Posterior cingulate gyrus (tissue), 11 donors: ENCODE measurements around the gene GABRB2.

Source experiments
- DNase-seq, 10 donors: peaks; one replicate each; pipeline versions ENCODE4 v3.0.0 to v3.0.0-alpha.2; 2020 to 2021; ENCODE audit warnings: mixed read lengths in 3 of 10
- intact Hi-C: fragments of 100-400 bp; cut with DNase I; formaldehyde crosslinking; loops from one replicate; pipeline ENCODE4 v1.15.1; 2023

The GABRB2 gene

GRCh38 chr5:161498531-161498930 is 48.0 kb downstream of the GABRB2 start:
- intact Hi-C loops = no loop called here
- no peak for DNase-seq

DNA sequence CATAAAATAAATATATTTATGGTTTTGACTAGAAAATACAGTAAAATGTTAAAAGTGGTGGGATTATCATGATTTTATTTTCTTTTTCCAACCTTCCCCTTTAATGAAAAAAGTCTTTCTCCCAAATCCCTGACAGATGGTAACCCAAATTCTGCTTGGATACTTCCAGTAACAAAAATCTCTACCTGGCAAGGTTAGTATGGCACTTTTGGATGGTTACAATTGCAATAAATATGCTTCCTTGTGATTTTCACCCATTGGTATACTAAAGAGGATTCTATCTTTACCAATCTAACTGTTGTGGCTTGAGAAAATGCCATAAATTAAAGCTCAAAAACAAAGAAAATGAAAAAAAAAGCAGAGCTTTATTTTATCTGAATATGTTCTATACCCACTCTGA is 62.8 kb downstream of the GABRB2 start:
- intact Hi-C loops = no loop called here
- no peak for DNase-seq

DNA sequence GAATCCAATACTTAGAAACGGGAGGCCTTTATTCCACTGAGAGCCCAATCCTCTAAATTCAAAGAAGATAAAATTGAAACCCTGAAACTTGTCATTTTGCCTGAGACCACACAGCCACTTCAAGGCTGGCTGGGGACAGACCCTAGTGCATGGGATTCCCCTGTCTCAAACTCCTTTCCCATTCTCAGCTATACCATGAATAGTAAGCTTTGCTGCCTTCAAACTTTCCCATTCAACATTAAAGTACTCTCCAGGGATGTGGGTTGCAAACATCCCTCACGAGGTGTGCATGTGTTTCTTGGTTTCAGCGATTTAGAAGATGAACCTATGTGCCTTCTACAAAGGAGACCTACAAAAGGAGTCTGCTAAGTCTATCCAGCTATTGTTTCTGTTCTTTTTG is 64.6 kb downstream of the GABRB2 start:
- intact Hi-C loops = no loop called here
- DNase-seq = no peak

GRCh38 chr5:161471211-161471950 is 75.1 kb downstream of the GABRB2 start:
- intact Hi-C loops = no loop called here
- DNase-seq = no peak

GRCh38 chr5:161467703-161468102 is 78.8 kb downstream of the GABRB2 start:
- intact Hi-C loops = no loop called here

GRCh38 chr5:161460741-161461140 is 85.8 kb downstream of the GABRB2 start:
- DNase-seq = no peak
- intact Hi-C loops = no loop called here

More at GRCh38 chr5:161467703-161468102, 78.8 kb downstream of the GABRB2 start:
- DNase-seq = no peak

GRCh38 chr5:161446655-161447054 is 99.9 kb downstream of the GABRB2 start:
- DNase-seq = no peak
- intact Hi-C loops = no loop called here

DNA sequence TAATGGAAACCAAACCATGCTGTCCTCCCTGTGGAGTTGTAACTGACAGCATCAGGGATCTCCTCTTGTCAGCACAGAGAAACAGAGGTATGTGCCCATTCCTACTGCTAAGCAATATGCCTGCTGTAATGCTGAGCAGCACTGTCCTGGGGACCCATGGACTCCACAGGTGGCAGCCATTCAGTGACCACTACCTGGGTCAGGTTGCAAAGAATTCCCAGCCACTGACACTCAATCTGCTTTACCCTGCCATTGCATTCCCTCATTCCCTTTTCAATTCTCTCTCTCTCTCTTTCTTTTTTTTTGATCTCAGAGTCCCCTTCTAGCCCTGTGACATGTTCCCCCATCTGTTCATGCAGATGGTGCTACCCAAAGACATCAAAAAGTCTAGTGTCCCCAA is 104.1 kb downstream of the GABRB2 start:
- peak in 1 of 10 donors; percentile 24 for DNase-seq
- intact Hi-C loops = no loop called here

- DNase-seq = no peak
- intact Hi-C loops = no loop called here
Observed at GRCh38 chr5:161432798-161433197, 113.7 kb downstream of the GABRB2 start.

- DNase-seq = no peak
- intact Hi-C loops = no loop called here
Observed at GRCh38 chr5:161431963-161432362, 114.6 kb downstream of the GABRB2 start.

- DNase-seq = no peak
- intact Hi-C loops = no loop called here
Observed at GRCh38 chr5:161421067-161421466, 125.5 kb downstream of the GABRB2 start.

- intact Hi-C loops = no loop called here
- DNase-seq = no peak
Observed at GRCh38 chr5:161420521-161420920, 126.0 kb downstream of the GABRB2 start.

- intact Hi-C loops = no loop called here
- DNase-seq = no peak
Observed at GRCh38 chr5:161414896-161415295, 131.6 kb downstream of the GABRB2 start.

GRCh38 chr5:161414037-161414436 is 132.5 kb downstream of the GABRB2 start:
- intact Hi-C loops = no loop called here
- no peak for DNase-seq

DNA sequence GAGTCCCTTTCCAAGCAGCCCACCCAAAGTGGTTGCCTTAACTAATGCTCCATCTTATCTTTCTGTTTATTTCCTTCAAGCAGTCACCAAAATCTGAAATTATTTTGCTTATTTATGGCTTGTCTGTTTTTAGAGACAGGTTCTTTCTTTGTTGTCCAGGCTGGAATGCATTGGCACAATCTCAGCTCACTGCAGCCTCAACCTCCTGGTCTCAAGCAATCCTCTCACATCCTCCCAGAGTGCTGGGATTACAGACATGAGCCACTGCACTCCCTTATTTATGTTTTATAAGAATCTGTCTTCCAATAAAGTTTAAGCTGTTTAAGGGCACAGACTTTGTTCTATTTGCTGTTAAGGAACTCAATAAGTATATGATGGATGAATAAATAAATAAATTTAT is 133.7 kb downstream of the GABRB2 start:
- no peak for DNase-seq
- intact Hi-C loops = no loop called here

DNA sequence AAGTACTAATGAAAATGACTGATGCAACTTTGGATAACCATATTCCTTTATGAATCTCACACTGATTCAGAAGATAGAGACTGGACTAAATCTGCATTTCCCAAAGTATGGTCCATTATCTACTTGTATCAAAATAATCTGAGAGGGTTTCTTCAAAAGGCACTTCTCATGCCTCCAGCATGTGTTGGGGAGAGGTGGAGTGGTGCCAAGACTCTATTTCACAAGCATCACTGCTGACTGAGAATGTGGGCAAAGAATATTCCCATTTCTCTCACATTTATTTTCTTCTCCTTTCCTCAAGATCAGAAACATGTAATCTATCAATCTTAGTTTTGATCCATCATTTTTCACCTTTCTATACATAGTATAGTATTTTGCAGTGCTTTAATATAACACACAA is 135.4 kb downstream of the GABRB2 start:
- intact Hi-C loops = no loop called here
- DNase-seq = peak in 1 of 10 donors; percentile 75

- DNase-seq = peak in 8 of 10 donors; percentile 23 to 83 (median 45)
- intact Hi-C loops = no loop called here
Observed at GRCh38 chr5:161410640-161411039, 135.9 kb downstream of the GABRB2 start.

DNA sequence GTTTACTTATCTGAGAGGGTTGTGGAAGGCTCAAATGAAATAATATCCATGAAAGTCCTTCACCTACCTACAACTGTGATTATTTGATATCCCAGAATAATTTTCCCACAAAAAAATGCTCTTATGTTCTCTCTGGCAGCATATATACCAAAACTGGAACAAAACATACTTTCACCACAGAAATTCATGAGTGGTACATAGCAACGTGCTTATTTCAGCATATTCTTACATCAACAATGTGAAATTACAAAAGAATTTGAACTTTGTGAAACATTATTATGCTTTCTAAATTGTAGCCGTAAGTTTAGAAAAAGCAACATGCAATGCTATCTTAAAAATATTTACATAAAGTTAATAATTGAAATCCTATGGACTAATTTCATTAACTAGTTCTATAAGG is 137.1 kb downstream of the GABRB2 start:
- intact Hi-C loops = no loop called here
- DNase-seq = no peak

DNA sequence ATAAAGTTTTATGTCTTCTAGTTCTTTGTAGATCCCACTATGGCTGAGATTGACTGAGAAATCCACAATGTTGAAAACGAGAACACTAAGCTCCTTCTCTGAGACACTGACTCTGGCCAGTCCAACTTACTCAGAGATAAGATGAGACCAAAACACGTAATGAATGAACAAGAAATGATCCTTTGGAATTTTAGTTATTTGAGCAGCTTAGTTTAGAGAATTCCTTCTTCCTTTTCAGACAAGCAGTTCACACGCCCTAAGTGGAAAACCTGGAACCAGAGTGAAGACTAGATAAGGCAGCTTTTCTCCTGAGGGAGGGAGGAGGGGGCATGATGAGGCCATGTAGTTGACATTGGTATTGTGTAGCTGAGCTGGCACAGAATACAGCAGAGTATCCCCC is 139.6 kb downstream of the GABRB2 start:
- intact Hi-C loops = no loop called here
- no peak for DNase-seq

GRCh38 chr5:161403996-161404395 is 142.5 kb downstream of the GABRB2 start:
- no peak for DNase-seq
- intact Hi-C loops = no loop called here

GRCh38 chr5:161403121-161403520 is 143.4 kb downstream of the GABRB2 start:
- intact Hi-C loops = no loop called here
- no peak for DNase-seq

DNA sequence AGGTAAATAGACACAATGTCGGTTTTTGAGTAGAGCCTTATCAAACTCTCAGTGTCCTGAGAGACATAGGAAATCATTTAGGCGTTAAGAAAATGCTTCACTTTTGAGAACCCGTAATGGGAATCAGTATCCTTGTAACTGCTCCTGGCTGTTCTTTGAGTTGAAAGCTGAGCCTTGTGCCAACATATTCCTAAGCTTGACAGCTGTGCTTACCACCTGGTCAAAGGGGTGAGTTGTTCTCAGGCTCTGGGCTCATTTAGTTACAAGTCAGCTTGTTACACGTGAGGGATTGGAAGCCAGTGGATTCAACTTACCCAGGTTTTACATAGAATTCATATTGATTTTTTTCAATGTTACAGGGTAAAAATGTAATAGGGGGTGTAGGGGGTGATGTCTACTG is 145.9 kb downstream of the GABRB2 start:
- no peak for DNase-seq
- intact Hi-C loops = no loop called here
